Lower leg skin (tissue), 3 donors: Measurements from ENCODE around the gene STUB1.

Experiments
- POLR2A ChIP-seq, 2 donors: fragments of 450-650 bp; IDR thresholded peaks; one replicate each; pipeline ENCODE4 v1.6.1; 2016 to 2017; ENCODE audit warnings: antibody characterized with exemption in 2 of 2, mild to moderate bottlenecking in 1 of 2, moderate library complexity in 1 of 2
- TF ChIP-seq, protein P1 (sequence below), 3 donors: fragments of 450-650 bp; IDR thresholded peaks; one replicate each; pipeline ENCODE4 v1.5.1; 2016; ENCODE audit warnings: antibody characterized with exemption in 3 of 3, mild to moderate bottlenecking in 3 of 3, moderate library complexity in 2 of 3

DNA sequence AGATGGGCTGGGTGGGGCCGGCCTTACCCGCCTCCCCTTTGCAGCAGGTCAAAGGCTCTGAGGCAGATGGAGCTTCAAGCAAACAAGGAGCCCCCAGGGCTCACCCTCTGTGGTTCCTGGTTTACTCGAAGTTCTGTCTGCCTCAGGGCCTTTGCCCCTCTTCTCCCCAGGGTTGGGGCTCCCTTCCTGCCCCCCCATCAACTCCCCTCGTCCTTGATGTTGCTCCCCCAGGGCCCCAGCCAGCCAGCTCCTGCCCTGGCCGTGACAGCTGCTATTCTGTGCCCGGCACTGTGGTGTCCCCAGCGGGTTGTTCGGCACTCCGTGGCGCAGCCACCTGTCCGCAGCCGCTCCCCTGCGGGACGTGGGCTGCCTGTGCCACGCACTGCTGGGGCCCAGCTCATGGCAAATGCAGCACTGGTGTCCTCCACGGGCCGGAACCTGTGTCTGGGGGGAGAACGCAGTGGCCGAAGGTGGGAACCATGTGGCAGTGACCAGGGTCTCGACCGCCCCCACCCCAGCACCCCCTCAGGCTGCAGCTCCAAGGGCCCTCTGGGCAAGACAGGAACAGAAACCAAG, 30.4 kb downstream of the STUB1 start:
- TF ChIP-seq, protein P1, sequence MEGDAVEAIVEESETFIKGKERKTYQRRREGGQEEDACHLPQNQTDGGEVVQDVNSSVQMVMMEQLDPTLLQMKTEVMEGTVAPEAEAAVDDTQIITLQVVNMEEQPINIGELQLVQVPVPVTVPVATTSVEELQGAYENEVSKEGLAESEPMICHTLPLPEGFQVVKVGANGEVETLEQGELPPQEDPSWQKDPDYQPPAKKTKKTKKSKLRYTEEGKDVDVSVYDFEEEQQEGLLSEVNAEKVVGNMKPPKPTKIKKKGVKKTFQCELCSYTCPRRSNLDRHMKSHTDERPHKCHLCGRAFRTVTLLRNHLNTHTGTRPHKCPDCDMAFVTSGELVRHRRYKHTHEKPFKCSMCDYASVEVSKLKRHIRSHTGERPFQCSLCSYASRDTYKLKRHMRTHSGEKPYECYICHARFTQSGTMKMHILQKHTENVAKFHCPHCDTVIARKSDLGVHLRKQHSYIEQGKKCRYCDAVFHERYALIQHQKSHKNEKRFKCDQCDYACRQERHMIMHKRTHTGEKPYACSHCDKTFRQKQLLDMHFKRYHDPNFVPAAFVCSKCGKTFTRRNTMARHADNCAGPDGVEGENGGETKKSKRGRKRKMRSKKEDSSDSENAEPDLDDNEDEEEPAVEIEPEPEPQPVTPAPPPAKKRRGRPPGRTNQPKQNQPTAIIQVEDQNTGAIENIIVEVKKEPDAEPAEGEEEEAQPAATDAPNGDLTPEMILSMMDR (IDR thresholded peaks at IDR 0.05) = no peak
- TF ChIP-seq POLR2A (IDR thresholded peaks at IDR 0.05) = no peak
